Peyer's patch (tissue), 4 donors: ENCODE results near the gene RABGGTB. TPM values are rescaled to one million over a fixed set of nuclear protein-coding genes. Genes with fewer than 3 reads are reported as not detected.

Source experiments
- DNase-seq, 3 donors: peaks; one replicate each; pipeline ENCODE4 v3.0.0-alpha.2; 2017 to 2019
- H3K27ac ChIP-seq, 4 donors: fragments of 200-600 bp; sonication (generic); one replicate each; pipeline ENCODE4 v1.5.1; 2016 to 2019
- H3K27me3 ChIP-seq, 2 donors: fragments of 200-600 bp; sonication (generic); one replicate each; pipeline ENCODE4 v1.5.1; 2019
- H3K36me3 ChIP-seq, 3 donors: fragments of 200-600 bp; sonication (generic); one replicate each; pipeline ENCODE4 v1.5.1; 2016 to 2019
- H3K4me1 ChIP-seq, 4 donors: fragments of 200-600 bp; sonication (generic); one replicate each; pipeline ENCODE4 v1.5.1; 2016 to 2019
- H3K4me3 ChIP-seq, 4 donors: fragments of 200-600 bp; sonication (generic); 1 replicate in 3 of 4; 2 replicates in 1 of 4; pipeline ENCODE4 v1.5.1; 2016 to 2019; ENCODE audit warnings: mild to moderate bottlenecking in 1 of 4
- H3K9me3 ChIP-seq, 4 donors: fragments of 200-600 bp; sonication (generic); one replicate each; pipeline ENCODE4 v1.5.1; 2016 to 2019; ENCODE audit warnings: mild to moderate bottlenecking in 1 of 4
- POLR2A ChIP-seq, 2 donors: fragments of 450-650 bp; IDR thresholded peaks; one replicate each; pipeline ENCODE4 v1.5.1; 2017; ENCODE audit warnings: antibody characterized with exemption in 2 of 2, mild to moderate bottlenecking in 2 of 2, moderate library complexity in 2 of 2
- small RNA-seq, 2 donors: library from RNA; depleted of rRNA; stranded (forward); fragments of <200 nt; gene quantifications; one replicate each; pipeline ENCODE3, GENCODE V24; 2016
- total RNA-seq, 4 donors: library from RNA; depleted of rRNA; stranded (reverse); fragments of >200 nt; gene quantifications; one replicate each; pipeline ENCODE4 v1.1.0, GENCODE V29; 2016
- TF ChIP-seq, protein P1 (sequence below), 6 experiments: fragments of 450-650 bp in 4 of 6; fragments of 200-600 bp in 2 of 6; sonication (generic) in 1 of 6; IDR thresholded peaks; one replicate each; pipeline ENCODE4 v1.5.1; 2017 to 2019; ENCODE audit warnings: antibody characterized with exemption in 6 of 6, mild to moderate bottlenecking in 3 of 6, moderate library complexity in 1 of 6

RABGGTB gene
- total RNA-seq, 4 donors from 2014 or later = 50.8 to 67.7 (median 61.7) TPM

DNA sequence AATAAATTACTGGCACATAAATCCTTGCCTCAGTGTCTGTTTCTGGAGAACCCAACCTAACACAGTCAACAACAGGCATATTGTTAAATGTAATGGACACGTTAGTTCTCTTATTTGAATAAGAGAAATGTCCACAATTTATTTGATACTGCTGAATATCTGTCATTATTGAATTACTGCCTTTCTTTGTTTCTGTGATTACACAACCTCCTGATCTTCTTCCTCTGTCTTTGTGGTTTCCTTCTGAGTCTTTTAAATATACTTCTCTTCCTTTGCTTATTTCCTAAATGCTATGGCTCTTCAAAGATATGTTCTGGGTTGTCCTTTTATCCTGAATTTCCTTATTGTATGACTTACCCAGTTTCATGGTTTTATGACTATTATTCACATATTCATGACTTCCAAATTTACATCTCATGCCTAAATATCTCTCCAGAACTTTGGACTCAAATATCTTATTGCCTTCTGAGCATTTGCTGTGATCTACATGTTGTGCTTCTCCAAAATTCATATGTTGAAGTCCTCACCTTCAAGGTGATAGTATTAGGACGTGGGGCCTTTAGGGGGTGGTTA is 50.6 kb downstream of the RABGGTB start:
- Histone ChIP-seq H3K27ac (no peak overlapping the region), H3K4me3 (no peak overlapping the region), H3K27me3 (no peaks in the 10 kb centered on the region), H3K36me3 (no peaks in the 10 kb centered on the region), H3K9me3 (no peaks in the 10 kb centered on the region), H3K4me1 (no peaks in the 10 kb centered on the region)
- no peak for DNase-seq
- TF ChIP-seq POLR2A (IDR thresholded peaks at IDR 0.05) = no peak
- TF ChIP-seq, protein P1, sequence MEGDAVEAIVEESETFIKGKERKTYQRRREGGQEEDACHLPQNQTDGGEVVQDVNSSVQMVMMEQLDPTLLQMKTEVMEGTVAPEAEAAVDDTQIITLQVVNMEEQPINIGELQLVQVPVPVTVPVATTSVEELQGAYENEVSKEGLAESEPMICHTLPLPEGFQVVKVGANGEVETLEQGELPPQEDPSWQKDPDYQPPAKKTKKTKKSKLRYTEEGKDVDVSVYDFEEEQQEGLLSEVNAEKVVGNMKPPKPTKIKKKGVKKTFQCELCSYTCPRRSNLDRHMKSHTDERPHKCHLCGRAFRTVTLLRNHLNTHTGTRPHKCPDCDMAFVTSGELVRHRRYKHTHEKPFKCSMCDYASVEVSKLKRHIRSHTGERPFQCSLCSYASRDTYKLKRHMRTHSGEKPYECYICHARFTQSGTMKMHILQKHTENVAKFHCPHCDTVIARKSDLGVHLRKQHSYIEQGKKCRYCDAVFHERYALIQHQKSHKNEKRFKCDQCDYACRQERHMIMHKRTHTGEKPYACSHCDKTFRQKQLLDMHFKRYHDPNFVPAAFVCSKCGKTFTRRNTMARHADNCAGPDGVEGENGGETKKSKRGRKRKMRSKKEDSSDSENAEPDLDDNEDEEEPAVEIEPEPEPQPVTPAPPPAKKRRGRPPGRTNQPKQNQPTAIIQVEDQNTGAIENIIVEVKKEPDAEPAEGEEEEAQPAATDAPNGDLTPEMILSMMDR (IDR thresholded peaks at IDR 0.05) = no peak

DNA sequence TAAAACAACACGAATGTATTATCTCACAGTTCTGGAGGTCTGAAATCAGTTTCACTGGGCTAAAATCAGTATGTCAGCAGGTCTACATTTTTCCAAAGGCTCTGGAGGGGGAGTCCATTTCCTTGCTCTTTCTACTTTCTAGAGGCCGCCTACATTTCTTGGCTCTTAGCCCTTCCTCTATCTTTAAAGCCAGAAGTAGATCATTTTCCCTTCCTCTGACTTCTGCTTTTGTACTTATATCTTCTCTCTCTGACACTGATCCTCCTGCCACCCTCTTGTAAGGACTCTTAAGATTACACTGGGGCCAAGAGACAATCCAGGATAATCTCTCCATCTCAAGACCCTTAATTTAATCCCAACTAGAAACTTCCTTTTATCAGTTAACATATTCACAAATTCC is 52.0 kb downstream of the RABGGTB start:
- H3K36me3 ChIP-seq = no peaks in the 10 kb centered on the region
- no peak overlapping the region for H3K27ac ChIP-seq
- DNase-seq = no peak
- H3K27me3 ChIP-seq = no peaks in the 10 kb centered on the region
- TF ChIP-seq POLR2A (IDR thresholded peaks at IDR 0.05) = no peak
- H3K4me1 ChIP-seq = no peaks in the 10 kb centered on the region
- H3K9me3 ChIP-seq = no peaks in the 10 kb centered on the region
- no peak overlapping the region for H3K4me3 ChIP-seq

DNA sequence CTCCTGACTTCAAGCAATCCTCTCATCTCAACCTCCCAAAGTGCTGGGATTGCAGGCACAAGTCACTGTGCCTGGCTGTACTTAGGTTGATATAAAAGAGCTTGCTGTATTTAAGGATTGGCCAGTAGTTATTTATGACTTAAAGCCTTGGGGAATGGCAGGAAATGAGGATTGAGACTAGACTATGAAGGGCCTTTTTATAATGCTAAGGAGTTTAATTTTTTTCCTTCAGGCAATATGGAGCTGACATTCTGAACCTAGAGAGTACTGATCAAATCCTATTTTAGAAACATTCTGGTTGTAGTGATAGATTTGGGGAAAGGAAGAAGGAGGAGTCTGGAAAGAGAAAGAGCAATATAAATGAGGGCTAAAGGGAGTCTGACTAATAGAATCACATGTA is 55.4 kb downstream of the RABGGTB start:
- no peak for DNase-seq
- no peaks in the 10 kb centered on the region for H3K27me3 ChIP-seq
- no peak overlapping the region for H3K4me3 ChIP-seq
- no peaks in the 10 kb centered on the region for H3K36me3 ChIP-seq
- no peak overlapping the region for H3K27ac ChIP-seq
- no peaks in the 10 kb centered on the region for H3K9me3 ChIP-seq
- TF ChIP-seq POLR2A (IDR thresholded peaks at IDR 0.05) = no peak
- TF ChIP-seq, protein P1 (IDR thresholded peaks at IDR 0.05) = no peak
- H3K4me1 ChIP-seq = no peaks in the 10 kb centered on the region

Small RNA genes within 50 kb of the gene (small RNA-seq; reads per million reads assigned to genes)
- gene SNORD45A = 0 reads per million in 2 donors
- 0 reads per million in 2 donors for gene SNORD45B
- gene SNORD45C = 0 reads per million in 2 donors

Other genes with a start within 250 kb of the RABGGTB start
- gene SLC44A5, start 175.1 kb upstream of the RABGGTB start, total RNA-seq = under 1 TPM in 2 of 4 donors, not detected in 2; 0.70 to 0.80 TPM
- gene ACADM, start 61.5 kb upstream of the RABGGTB start, total RNA-seq = 100 to 1,000 TPM in 2 of 4 donors, 10 to 100 TPM in 2; 59.4 to 191 (median 98.8) TPM
- gene MSH4, start 10.6 kb downstream of the RABGGTB start, total RNA-seq = under 1 TPM in 1 of 4 donors, not detected in 3; 0.54 TPM
- gene ASB17, start 146.1 kb downstream of the RABGGTB start, total RNA-seq = not detected